LNCaP clone FGC (cell line): Measurements from ENCODE around the gene ATP2B2.
A peak's percentile ranks its signal among the peaks of the same experiment; 100 is the strongest.

Source experiments
- DNase-seq: peaks from one replicate; pipeline ENCODE4 v3.0.0-alpha.2; 2011; ENCODE audit warnings: low read depth
- H3K4me3 ChIP-seq: 2 replicates; pipeline ENCODE4 v1.5.1; 2011; ENCODE audit warnings: mild to moderate bottlenecking, low read depth, low read length, control low read depth
- CTCF ChIP-seq: IDR thresholded peaks from 2 replicates; pipeline ENCODE4 v1.5.1; 2012; ENCODE audit warnings: mild to moderate bottlenecking; ENCODE audit not compliant: control insufficient read depth, insufficient read depth; ENCODE audit errors: extremely low read depth

ATP2B2 gene

GRCh38 chr3:10434144-10434937 lies 71.0 kb downstream of the ATP2B2 start:
- no peak for DNase-seq

GRCh38 chr3:10432931-10433330 lies 72.5 kb downstream of the ATP2B2 start:
- no peak for TF ChIP-seq CTCF
- no peak for DNase-seq
- no peak overlapping the region for H3K4me3 ChIP-seq

More at GRCh38 chr3:10434144-10434937, 71.0 kb downstream of the ATP2B2 start:
- no peak for TF ChIP-seq CTCF
- H3K4me3 ChIP-seq: no peak overlapping the region

GRCh38 chr3:10432156-10432845 lies 73.1 kb downstream of the ATP2B2 start:
- DNase-seq: no peak

GRCh38 chr3:10430805-10431204 lies 74.6 kb downstream of the ATP2B2 start:
- H3K4me3 ChIP-seq: no peak overlapping the region
- TF ChIP-seq CTCF: no peak
- no peak for DNase-seq

More at GRCh38 chr3:10432156-10432845, 73.1 kb downstream of the ATP2B2 start:
- H3K4me3 ChIP-seq: no peak overlapping the region
- TF ChIP-seq CTCF: no peak

- no peak overlapping the region for H3K4me3 ChIP-seq
- TF ChIP-seq CTCF: no peak
- peak; percentile 17 for DNase-seq
Measured at GRCh38 chr3:10428406-10429091, 76.8 kb downstream of the ATP2B2 start.

- TF ChIP-seq CTCF: no peak
- DNase-seq: no peak
- H3K4me3 ChIP-seq: no peak overlapping the region
Measured at GRCh38 chr3:10426346-10427220, 78.8 kb downstream of the ATP2B2 start.
